CD4-positive, alpha-beta T cell treated with Interleukin-6 for 4 hours (primary cell): ENCODE data around the gene COTL1.

Experiments
- DNase-seq: peaks from one replicate; pipeline ENCODE4 v3.0.0-alpha.2; 2020; ENCODE audit warnings: mixed read lengths

The COTL1 gene

GRCh38 chr16:84595052-84595481, 22.8 kb downstream of the COTL1 start:
- DNase-seq, result peak; percentile 38

DNA sequence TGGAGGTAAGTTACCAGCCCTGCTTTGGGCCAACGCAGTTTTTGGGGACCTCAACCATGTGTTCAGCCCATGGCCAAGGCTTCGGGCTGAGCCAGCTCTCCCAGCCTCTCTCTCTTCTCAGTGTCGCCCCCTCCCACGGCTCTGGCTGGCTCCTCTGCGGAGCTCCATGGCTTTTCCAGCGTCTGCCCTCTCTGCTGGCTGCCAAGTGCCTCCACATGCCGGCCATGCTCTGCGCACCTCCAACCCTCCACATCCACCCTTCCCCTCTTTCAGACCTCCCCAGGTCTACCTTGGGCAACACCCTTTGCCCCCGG, 23.2 kb downstream of the COTL1 start:
- no peak for DNase-seq

- peak; percentile 85 for DNase-seq
Observed at GRCh38 chr16:84593825-84594724, 23.8 kb downstream of the COTL1 start.

DNA sequence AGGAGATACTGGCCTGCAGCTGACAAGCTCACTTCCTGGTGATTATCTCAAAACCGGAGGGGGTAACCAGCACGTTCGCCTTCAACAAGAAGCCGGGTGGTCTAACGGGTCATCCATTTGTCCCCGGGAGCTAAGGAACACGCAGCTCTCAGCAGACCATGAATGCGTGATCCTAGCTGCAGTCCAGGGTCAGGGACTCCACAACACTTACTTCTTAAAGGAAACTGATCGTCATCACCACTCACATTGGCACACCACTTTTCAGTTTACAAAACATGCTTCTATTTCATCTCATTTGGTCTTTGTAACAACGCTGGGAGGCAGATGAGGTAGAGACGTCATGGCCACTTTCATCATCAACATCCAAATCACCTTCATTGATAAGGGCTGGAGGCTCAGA, 25.2 kb downstream of the COTL1 start:
- DNase-seq, result no peak

DNA sequence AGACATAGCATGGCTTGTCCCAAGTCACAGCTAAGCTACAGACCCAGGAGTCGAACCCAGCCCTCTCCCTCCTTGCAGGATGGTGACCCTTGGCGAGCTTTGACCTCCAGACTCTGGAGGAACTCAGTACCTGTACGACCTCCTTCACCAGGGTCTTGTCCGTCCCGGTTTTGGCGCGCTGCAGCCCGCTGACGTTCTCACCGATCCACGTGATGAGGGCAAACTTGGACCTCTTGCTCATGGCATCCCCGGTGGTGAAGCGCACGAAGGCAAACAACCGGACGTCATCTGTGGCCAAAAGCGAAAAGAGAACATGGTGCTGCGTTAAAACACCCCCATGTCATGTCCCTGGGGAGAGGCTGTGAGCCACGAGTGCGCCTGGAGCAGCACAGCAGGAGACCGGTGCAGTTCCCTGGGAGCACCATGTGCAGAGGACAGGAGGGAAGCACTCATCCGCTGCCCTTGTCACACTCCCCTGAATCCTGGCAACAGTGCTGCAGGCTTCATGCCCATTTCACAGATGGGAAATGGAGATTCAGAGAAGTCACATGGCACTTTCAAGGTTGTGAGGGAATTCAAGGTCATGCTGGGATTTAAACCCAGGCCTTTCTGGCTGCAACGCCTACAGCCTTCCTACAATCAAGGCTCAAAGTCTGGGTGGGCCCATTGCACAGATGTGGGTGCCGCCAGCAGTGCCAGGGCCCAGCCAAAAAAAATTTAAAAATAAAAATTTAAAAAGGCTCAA, 27.7 kb downstream of the COTL1 start:
- no peak for DNase-seq

DNA sequence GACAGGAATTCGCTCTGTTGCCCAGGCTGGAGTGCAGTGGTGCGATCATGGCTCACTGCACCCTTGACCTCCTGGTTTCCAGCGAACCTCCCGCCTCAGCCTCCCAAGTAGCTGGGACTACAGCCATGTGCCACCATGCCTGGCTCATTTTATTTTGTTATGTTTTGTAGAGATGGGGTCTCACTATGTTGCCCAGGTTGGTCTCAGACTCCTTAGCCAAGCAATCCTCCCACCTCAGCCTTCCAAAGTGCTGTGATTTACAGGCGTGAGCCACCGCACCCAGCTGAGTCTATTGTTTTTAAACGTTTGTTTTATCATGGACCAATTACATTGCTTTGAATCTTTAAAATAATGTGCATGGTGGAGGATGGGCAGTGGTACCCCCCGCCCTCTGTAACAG, 28.9 kb downstream of the COTL1 start:
- DNase-seq, result no peak

DNA sequence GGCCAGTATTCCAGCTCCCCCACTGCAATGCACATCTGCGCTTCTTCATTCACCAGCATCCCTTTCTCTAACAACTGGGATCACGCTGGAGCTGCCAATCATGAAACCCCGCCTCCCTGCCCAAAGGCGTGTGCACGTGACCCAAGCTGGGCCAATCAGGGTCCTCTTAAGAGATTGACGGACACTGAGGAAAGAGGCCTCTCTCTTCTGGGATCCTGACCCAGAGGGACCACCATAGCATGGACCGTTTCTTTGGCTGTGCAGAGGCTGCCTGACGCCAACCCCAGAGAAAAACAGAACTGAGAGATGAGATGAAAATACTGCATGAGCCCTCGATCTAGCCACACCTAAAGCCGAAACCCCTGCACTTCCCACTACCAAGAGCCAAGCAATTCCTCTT, 32.0 kb downstream of the COTL1 start:
- no peak for DNase-seq

GRCh38 chr16:84585467-84585866, 32.4 kb downstream of the COTL1 start:
- no peak for DNase-seq

DNA sequence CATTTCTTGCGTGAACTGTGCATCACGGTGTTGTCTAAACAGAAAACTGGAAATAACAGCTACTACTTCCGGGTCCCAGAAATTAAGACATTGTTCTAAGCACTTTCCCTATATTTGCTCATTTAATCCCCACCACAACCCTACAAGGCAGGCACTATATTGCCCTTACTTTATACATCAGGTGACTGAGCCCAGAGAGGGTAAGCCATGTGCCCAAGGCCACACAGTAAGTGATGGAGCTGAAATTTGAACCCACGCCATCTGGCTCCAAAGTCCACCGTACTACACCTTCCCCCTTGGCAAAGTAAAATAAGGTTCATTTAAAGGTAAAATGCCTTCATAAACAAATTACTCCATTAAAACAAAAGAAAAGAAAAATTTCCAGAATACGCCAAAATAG, 33.2 kb downstream of the COTL1 start:
- no peak for DNase-seq

DNA sequence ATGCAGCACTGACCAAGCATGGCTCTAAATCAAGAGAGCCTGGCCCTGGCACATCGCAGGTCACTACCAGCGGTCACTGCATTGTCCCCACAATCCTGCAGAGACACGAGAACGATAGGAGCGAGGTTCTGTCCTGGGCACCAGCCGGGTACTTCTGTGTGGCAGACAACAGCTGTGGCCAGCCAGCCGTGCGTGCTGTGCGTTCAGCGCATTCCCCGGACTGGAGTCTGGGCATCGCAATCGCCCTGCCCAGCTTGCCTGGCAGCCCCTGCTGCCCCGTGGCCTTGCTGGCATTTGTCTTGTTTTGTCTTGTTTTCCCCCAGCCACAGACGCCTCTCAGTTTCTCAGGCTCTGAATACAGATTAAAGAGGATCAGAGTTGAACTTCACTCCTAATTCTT, 33.9 kb downstream of the COTL1 start:
- no peak for DNase-seq

GRCh38 chr16:84582958-84583516, 34.8 kb downstream of the COTL1 start:
- DNase-seq, result no peak

GRCh38 chr16:84581158-84581557, 36.7 kb downstream of the COTL1 start:
- no peak for DNase-seq

- no peak for DNase-seq
Observed at GRCh38 chr16:84579936-84580335, 37.9 kb downstream of the COTL1 start.

GRCh38 chr16:84578538-84579126, 39.2 kb downstream of the COTL1 start:
- DNase-seq, result no peak

GRCh38 chr16:84577034-84577803, 40.7 kb downstream of the COTL1 start:
- DNase-seq, result no peak

DNA sequence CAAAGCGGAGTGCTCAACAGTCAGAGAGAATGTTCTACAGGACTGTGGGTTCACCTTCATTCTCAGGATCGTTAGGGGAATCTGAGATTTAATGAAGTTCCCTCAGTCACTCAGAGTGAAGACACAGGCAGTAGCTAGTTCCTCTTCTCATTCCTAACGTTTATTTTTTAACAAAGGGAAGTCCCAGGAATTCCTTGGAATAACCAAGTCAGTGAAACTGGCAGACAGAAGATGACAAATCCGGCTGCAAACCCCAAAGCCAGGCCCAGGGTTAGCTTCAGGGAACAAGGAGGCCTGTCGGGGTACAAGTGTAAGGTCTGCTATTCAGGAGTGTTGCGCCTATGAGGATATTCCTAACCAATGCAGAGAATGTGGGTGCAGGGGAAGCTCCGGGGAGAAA, 42.0 kb downstream of the COTL1 start:
- no peak for DNase-seq

- DNase-seq, result no peak
Observed at GRCh38 chr16:84574191-84574590, 43.7 kb downstream of the COTL1 start.

DNA sequence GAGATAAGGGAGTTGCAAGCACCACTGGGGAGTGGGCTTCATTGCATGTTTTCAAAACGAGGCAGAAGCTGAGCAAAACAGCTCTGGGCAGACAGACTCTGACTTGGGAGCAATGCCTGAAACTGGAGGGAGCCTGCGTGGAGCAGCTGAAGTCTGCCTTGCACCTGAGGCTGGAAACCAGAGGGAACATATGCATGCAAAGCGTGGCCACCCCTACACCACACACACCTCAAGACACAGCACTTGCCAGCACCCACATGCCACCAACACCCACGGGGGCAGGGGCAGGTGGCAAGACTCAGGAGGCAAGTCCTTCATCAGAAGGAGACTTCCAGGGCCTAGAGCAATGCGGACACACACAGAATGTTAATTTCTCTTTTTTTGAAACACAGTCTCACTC, 45.8 kb downstream of the COTL1 start:
- DNase-seq, result no peak

DNA sequence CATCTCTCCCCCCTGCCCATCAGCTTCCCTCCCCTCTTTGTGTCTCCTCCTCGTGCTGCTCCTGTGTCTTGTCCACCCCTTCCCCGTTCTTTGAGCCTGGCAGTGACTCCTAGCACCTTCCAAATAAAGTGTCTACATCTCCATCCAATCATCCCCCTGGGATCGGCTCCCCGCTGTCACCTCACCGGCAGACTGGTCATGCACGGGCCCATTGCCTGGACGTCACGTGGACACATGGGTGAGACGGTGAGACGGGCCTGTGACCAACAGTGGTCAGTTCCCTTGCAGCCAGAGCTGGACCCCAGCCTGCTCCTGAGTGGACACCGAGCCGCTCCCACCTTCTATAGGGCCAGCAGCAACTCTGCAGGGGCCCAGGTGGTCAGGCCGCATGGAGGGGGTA, 46.4 kb downstream of the COTL1 start:
- DNase-seq, result no peak

DNA sequence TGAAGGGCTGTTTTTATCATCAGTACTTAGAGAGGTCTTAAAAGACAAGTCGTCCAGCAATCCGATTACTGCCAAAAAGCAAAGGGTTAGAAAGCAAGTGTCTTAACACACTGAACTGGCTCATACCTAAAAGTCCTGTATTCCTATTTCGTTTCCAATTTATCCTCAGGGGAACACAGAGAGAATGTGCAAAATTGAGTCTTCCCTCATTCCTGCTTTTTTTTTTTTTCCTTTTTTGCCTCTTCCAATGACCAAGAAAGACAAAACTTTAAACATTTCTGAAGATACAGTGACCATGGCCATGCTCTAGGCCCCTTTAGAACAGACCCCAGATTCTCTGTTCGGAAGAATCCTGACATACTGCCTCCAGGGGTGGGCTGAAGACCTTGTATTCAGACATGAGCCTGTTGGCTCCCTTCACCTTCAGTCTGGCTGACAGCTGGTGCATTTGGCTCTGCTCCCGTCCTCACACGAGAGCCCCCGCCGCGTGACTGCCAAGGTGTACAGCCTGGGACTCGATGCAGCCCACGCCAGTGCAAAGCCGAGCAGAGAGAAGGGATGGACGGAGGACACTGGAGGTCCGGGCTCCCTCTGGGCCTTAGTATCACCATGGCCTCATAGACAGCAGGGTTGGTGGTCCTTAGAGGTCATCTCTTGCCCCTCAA, 47.0 kb downstream of the COTL1 start:
- no peak for DNase-seq

DNA sequence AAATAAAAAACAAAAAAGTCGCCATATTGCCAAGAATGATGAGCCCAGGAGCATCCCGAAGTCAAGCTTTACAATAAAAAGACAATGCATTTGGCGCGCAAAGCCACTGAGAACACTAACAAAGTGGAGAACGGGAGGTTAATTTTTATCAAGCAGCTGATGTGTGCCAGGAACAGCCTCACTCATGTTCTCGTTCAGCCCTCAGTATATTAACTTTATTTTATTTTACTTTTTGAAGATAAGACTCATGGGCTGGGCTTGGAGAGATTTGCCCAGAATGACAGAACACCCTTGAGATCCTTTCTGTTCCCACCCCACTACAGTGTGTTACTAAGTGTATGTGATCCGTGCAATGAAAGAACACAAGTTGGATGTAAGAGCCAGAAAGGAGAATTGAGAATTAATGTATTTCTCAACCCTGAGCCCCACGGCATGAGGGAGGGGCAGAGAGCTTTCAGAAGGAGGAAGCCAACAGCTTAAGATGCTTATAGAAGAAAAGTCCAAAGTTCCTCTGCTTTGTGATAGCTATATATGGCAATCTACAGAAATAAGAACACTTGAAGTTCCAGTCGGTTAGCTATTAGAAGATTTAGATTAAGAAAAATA, 48.4 kb downstream of the COTL1 start:
- DNase-seq, result no peak

DNA sequence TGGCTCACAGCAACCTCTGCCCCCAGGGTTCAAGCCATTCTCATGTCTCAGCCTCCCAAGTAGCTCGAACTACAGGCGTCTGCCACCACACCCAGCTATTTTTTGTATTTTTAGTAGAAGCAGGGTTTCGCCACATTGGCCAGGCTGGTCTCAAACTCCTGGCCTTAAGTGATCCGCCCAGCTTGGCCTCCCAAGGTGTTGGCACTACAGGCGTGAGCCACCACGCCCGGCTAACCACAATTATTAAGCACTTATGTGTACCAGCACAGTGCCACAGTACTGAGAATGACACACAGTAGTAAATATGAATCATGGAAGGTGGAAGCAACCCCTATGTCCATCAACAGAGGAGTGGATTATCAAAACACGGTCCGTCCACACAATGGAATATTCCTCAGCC, 49.8 kb downstream of the COTL1 start:
- no peak for DNase-seq
